AG04449 (cell line): ENCODE measurements around the gene INTS3.

Experiments used
- CTCF ChIA-PET: fragments of 350-600 bp; formaldehyde crosslinking; extraction: SDS; loops from one replicate; lab custom pipeline; 2021; ENCODE audit warnings: antibody characterized with exemption; lab: Yijun Ruan, JAX
- POLR2A ChIA-PET: fragments of 400-600, 350-600 bp; formaldehyde crosslinking; extraction: SDS; loops from one replicate; lab custom pipeline; 2020; ENCODE audit warnings: antibody characterized with exemption, inconsistent platforms; lab: Yijun Ruan, JAX
- DNase-seq: peaks from one replicate; pipeline ENCODE4 v3.0.0-alpha.2; 2010; ENCODE audit warnings: low read depth, low spot score
- H3K4me3 ChIP-seq: 2 replicates; pipeline ENCODE4 v1.5.1; 2011; ENCODE audit warnings: low read depth, mild to moderate bottlenecking, control low read depth, low read length
- TF ChIP-seq, protein P1 (sequence below): IDR thresholded peaks from one replicate; pipeline ENCODE4 v1.5.1; 2011; ENCODE audit warnings: mild to moderate bottlenecking, moderate library complexity, low read length, control low read depth, inconsistent platforms; ENCODE audit not compliant: insufficient read depth; ENCODE audit errors: missing control alignments

The INTS3 gene

DNA sequence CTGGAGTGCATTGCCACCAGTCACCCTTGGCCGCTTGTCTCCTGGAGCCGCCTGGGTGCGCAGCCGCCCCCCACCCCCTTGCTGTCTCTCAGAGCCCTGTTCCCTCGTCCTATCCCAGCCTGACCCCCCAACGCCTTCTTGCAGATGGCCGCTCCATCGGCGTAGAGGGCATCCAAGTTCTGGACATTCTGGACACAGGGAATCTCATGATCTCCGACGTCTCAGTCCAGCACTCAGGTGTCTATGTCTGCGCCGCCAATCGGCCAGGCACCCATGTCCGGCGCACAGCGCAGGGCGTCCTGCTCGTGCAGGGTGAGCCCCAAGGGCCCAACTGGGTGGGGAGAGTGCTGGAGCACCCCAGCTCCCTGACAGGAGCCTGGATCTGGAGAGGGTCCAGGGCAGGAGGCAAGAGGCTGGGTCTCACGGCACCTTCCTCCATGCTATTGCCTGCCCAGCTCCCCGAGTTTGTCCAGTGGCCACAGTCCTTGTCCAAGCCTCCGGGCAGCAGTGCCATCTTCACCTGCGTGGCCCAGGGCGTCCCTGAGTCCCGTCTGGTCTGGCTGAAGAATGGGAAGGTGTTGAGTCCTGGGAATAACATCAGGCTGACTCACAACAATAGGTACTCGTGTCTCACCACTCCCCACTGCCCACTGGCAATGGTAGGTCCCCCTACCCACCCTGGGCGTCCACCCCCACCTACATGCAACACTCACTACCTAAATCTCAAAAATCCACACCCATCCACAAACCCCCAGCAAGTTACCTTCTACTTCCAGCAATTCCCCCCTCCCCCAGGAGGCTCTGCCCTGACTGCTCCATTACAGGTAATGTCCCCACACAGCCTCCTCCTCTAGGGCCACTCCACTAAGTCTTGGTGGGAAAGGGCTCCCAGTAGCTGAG is 72.0 kb downstream of the INTS3 start:
- TF ChIP-seq, protein P1, sequence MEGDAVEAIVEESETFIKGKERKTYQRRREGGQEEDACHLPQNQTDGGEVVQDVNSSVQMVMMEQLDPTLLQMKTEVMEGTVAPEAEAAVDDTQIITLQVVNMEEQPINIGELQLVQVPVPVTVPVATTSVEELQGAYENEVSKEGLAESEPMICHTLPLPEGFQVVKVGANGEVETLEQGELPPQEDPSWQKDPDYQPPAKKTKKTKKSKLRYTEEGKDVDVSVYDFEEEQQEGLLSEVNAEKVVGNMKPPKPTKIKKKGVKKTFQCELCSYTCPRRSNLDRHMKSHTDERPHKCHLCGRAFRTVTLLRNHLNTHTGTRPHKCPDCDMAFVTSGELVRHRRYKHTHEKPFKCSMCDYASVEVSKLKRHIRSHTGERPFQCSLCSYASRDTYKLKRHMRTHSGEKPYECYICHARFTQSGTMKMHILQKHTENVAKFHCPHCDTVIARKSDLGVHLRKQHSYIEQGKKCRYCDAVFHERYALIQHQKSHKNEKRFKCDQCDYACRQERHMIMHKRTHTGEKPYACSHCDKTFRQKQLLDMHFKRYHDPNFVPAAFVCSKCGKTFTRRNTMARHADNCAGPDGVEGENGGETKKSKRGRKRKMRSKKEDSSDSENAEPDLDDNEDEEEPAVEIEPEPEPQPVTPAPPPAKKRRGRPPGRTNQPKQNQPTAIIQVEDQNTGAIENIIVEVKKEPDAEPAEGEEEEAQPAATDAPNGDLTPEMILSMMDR = no peak
- H3K4me3 ChIP-seq = no peak overlapping the region
- DNase-seq = no peak
- POLR2A ChIA-PET = no interaction called here
- CTCF ChIA-PET = interaction anchor here (1.4 to 5.8 kb wide), 4 partner anchors 8 to 187 kb away, joined by 5 to 88 read pairs (median 22); partner anchors contain the start of genes RAB13 and SLC39A1

DNA sequence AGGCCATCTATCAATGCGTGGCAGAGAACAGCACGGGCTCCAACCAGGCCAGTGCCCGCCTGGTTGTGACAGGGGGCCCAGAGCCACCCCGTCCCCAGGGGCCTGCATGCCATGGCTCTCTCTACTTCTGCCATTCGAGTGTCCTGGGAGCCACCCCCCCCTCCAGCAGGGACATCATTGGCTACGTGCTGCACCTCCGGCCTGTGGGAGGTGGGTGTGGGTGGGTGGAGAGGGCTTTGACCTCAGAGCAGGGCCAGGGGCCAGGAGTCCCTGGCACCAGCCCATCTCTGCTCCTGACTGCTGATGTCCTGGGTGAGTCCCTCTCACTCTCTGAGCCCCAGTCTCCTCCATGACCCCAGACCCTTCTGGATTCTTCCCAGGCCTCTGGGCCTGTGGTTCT is 72.7 kb downstream of the INTS3 start:
- no peak overlapping the region for H3K4me3 ChIP-seq
- ChIA-PET CTCF (interaction anchor here (1.2 to 5.8 kb wide), 4 partner anchors 7 to 186 kb away, joined by 5 to 88 read pairs (median 6); partner anchors contain the start of gene RAB13), POLR2A (no interaction called here)
- TF ChIP-seq, protein P1 = no peak
- no peak for DNase-seq

DNA sequence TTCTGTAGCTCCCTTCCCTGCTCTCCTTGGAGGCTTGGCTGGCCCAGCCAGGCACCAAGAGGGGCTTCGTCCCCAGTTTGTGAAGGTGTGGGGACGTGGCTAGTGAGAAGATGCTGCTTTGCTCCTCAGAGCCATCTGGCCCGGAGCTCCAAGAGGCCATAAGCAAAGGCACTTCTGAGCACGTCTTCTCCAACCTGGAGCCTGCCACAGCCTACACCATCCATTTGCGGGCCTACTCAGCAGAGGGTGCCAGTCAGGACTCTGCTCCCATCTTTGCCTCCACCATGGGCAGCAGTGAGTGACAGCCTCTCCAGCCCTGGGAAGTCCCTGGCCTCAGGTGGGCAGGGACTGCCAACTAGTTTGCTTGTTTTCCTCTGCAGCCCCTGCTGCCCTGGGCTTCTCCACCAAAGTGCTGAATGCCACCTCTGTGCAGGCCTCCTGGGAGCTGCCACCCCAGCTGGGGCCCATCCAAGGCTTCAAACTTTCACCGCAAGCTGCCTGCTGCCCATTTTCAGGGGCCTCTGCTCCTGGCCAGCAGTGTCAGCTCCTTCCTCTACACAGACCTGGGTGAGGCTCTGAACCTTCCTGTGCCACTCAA is 73.3 kb downstream of the INTS3 start:
- CTCF ChIA-PET = interaction anchor here (1.2 to 5.8 kb wide), 4 partner anchors 8 to 185 kb away, joined by 5 to 88 read pairs (median 6); partner anchors contain the start of gene RAB13
- no peak overlapping the region for H3K4me3 ChIP-seq
- DNase-seq = no peak
- POLR2A ChIA-PET = interaction anchor here (1.1 to 1.2 kb wide), 2 partner anchors 166 to 189 kb away, joined by 3 to 5 read pairs; partner anchors contain the start of genes CREB3L4 and RPS27
- TF ChIP-seq, protein P1 = no peak

DNA sequence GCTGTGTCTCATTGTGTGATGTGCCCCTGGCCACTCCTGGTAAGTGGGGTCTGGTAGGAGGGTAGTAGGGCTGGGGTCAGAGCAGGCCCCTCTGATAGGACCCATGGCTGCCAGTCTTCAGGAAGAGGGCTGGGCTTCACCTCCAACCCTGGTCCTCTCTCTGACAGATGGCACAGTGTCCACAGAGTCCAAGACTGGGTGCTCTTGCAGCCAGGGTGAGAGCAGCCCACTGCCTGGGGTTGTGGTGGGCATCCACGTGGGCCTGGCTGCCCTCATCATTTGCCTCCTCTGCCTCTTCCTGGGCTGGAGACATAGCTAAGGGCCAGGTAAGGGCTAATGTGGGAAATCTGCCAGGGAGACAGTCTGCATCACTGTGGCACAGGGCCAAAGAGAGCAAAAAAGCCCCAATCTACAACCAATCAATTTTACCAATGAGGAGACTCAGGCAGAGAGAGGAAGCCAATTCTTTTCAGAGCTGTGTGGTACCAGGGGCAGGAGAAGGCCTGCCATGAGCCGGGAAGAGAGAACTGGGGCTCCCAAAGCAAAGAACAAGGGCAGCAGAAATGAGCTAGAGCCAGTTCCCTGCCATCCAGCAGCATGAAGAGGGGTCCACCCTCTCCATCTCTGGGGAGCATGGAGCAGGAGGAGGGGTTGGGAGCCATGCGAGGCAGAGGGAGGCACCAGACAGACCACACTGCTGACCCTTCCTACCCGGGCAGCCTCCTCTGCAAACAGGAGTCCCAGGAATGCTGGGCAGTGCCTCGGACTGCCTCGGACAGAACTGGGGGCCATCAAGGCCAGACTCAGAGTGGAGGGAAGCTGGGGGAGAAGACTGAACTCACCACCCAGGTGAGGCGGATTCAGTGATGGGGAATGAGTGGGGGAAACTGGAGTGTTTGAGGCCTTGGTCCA is 74.2 kb downstream of the INTS3 start:
- H3K4me3 ChIP-seq = no peak overlapping the region
- ChIA-PET POLR2A (interaction anchor here (0.6 to 1.2 kb wide), 3 partner anchors 166 to 222 kb away, joined by 3 to 5 read pairs (median 3); partner anchors contain the start of genes CREB3L4 and RPS27), CTCF (interaction anchor here (1.2 to 5.8 kb wide), 6 partner anchors 8 to 185 kb away, joined by 5 to 88 read pairs (median 8); partner anchors contain the start of genes DENND4B and RAB13)
- no peak for DNase-seq
- TF ChIP-seq, protein P1 = no peak

DNA sequence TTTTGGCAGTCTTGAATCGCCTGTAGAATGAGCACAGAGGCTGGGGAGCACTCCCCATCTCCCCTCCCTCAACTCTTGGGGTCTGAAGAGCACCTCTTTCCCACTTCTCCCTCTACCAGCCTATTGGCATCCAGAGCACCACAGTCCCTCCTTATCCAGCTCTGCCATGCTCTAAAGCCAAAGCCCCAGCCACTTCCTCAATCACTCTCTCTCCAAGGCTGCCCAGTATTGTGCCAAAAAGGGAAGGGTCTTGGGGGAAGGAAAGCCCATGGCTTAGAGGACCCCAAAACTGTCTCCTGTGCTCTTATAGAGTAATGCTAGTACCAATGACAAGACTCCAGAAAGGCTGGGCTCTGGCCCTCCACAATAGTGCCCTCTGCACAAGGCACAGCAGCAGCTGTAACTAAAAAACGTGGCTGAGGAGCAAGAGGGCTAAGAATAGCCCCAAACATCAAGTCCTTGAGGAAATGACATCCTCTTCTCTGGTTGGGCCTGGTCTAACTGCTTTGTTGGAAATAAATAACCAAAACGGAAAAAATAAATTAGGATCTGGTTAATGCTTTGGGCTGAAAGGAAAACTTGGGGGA is 75.7 kb downstream of the INTS3 start:
- ChIA-PET POLR2A (no interaction called here), CTCF (interaction anchor here (1.2 to 2.3 kb wide), 4 partner anchors 9 to 183 kb away, joined by 3 to 9 read pairs (median 8); partner anchors contain the start of genes DENND4B and RAB13)
- TF ChIP-seq, protein P1 = no peak
- no peak overlapping the region for H3K4me3 ChIP-seq
- DNase-seq = no peak
